ENCODE data around the gene STXBP3. TPM values are rescaled to one million over a fixed set of nuclear protein-coding genes. Genes with fewer than 3 reads are reported as not detected.

The STXBP3 gene
- total and polyA plus RNA-seq, 2 donors (not counting 3 experiments of a cell fraction or from before 2014, with no cell fraction given): 9.4 to 44.1 TPM

DNA sequence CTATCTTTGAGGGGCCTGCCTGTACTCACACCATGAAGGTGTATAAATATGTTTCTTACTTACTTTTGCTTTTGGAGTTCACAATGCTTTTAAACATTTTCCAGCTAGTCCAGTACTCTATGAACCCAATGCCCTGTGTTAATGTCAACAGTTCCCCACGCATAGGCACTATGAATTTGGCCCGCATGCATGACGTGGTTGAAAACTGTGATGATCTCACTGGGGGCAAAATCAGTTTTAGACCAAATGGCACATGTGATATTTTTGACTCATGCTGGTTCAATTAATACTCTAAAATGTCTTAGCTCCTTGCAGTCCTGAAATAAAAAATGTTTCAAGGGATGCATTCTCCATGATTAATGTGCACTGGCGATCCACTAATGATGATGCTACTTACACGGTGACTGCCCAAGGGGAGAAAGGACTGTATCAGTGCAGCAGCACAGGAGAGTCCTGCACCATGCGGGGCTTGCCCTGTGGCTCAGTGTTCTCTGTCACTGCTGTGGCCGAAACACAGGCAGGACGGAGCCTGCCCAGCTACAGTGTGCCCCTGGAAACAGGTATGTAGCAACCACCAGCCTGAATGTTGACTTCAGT, 18.0 kb upstream of the STXBP3 start:
- Histone ChIP-seq H3K79me2 (ENCODE audit: control insufficient read depth, insufficient read depth, low read length) (no peaks in the 10 kb centered on the region), H3K4me2 (ENCODE audit: insufficient read depth, low read length) (no peak overlapping the region), H2AFZ (ENCODE audit: low read depth, low read length) (no peak overlapping the region), H3K36me3 (ENCODE audit: control insufficient read depth in 2 of 2, extremely low read depth in 1 of 2, insufficient read depth in 2 of 2, low read length in 2 of 2) (no peaks in the 10 kb centered on the region), H3K9me3 (replicated peaks; ENCODE audit: control insufficient read depth, insufficient read depth, low read length) (no peaks in the 10 kb centered on the region), H3K9ac (replicated peaks; ENCODE audit: extremely low read depth, insufficient read depth, low read length) (no peak overlapping the region), H3K4me3 (replicated peaks in 1 of 3; ENCODE audit: insufficient read depth in 1 of 3, low read depth in 1 of 3, low read length in 3 of 3) (no peak overlapping the region), H4K20me1 (replicated peaks; ENCODE audit: control insufficient read depth, extremely low read depth, insufficient read depth, low read length) (no peaks in the 10 kb centered on the region), H3K27me3 (ENCODE audit: control insufficient read depth in 2 of 2, insufficient read depth in 2 of 2, low read length in 2 of 2) (peaks cover 0 to 12% of the 10 kb centered on the region in 2 experiments), H3K27ac (ENCODE audit: insufficient read depth, low read depth, low read length) (no peak overlapping the region), H3K4me1 (ENCODE audit: control insufficient read depth, extremely low read depth, insufficient read depth, low read length) (no peaks in the 10 kb centered on the region), H3K9me1 (replicated peaks; ENCODE audit: control insufficient read depth, extremely low read depth, insufficient read depth, low read length) (no peaks in the 10 kb centered on the region)
- no TSS peak for BruUV-seq (replicated peaks)
- CTCF ChIA-PET: interaction anchor here (1.4 kb wide), 1 partner anchor 9 kb away, joined by 3 read pairs; no protein-coding TSS in a partner anchor
- DNase-seq (ENCODE audit: low read depth, low spot score) (no peak), FAIRE-seq (no peak)
- intact Hi-C loops (cut with micrococcal nuclease) (no loop called here), dilution Hi-C loops (cut with MboI; ENCODE audit: extremely low pct_ligation_motif_present, low sequenced_read_pairs) (no loop called here)
- POLR2A ChIA-PET: no interaction called here
- TF ChIP-seq JUN (IDR thresholded peaks at IDR 0.05; ENCODE audit: borderline replicate concordance, insufficient read depth, insufficient read length, low read depth): no peak
- TF ChIP-seq POLR2AphosphoS5 (IDR thresholded peaks at IDR 0.05; ENCODE audit: insufficient read depth, low read depth, low read length): no peak
- TF ChIP-seq, protein P1, sequence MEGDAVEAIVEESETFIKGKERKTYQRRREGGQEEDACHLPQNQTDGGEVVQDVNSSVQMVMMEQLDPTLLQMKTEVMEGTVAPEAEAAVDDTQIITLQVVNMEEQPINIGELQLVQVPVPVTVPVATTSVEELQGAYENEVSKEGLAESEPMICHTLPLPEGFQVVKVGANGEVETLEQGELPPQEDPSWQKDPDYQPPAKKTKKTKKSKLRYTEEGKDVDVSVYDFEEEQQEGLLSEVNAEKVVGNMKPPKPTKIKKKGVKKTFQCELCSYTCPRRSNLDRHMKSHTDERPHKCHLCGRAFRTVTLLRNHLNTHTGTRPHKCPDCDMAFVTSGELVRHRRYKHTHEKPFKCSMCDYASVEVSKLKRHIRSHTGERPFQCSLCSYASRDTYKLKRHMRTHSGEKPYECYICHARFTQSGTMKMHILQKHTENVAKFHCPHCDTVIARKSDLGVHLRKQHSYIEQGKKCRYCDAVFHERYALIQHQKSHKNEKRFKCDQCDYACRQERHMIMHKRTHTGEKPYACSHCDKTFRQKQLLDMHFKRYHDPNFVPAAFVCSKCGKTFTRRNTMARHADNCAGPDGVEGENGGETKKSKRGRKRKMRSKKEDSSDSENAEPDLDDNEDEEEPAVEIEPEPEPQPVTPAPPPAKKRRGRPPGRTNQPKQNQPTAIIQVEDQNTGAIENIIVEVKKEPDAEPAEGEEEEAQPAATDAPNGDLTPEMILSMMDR (IDR thresholded peaks at IDR 0.05; ENCODE audit: extremely low read depth in 1 of 2, insufficient read depth in 1 of 2, low read depth in 1 of 2, low read length in 2 of 2): no peak
- no peak for TF ChIP-seq EZH2 (IDR thresholded peaks at IDR 0.05; ENCODE audit: borderline replicate concordance, low read depth, low read length, severe bottlenecking)
- TF ChIP-seq FOS (IDR thresholded peaks at IDR 0.05; ENCODE audit: borderline replicate concordance, insufficient read depth, low read length): no peak
- TF ChIP-seq, protein P2, sequence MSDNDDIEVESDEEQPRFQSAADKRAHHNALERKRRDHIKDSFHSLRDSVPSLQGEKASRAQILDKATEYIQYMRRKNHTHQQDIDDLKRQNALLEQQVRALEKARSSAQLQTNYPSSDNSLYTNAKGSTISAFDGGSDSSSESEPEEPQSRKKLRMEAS (IDR thresholded peaks at IDR 0.05; ENCODE audit: insufficient read depth, insufficient read length): no peak
- no peak for TF ChIP-seq POLR2A (IDR thresholded peaks at IDR 0.05; ENCODE audit: low read depth, low read length)
- no peak for TF ChIP-seq MYC (IDR thresholded peaks at IDR 0.05; ENCODE audit: low read depth, low read length)
- TF ChIP-seq GATA2 (IDR thresholded peaks at IDR 0.05; ENCODE audit: insufficient read depth, insufficient read length, low read depth, low read length): no peak
